GM20000 (cell line): ENCODE results near the gene TLNRD1.
A peak's percentile ranks its signal among the peaks of the same experiment; 100 is the strongest.

Experiments
- DNase-seq: peaks from one replicate; pipeline ENCODE4 v3.0.0; 2012; ENCODE audit warnings: low spot score
- TF ChIP-seq, protein P1 (sequence below): IDR thresholded peaks from 2 replicates; pipeline ENCODE4 v1.5.1; 2012; ENCODE audit warnings: mild to moderate bottlenecking, control low read depth; ENCODE audit errors: extremely low read depth, missing control alignments

TLNRD1 gene

DNA sequence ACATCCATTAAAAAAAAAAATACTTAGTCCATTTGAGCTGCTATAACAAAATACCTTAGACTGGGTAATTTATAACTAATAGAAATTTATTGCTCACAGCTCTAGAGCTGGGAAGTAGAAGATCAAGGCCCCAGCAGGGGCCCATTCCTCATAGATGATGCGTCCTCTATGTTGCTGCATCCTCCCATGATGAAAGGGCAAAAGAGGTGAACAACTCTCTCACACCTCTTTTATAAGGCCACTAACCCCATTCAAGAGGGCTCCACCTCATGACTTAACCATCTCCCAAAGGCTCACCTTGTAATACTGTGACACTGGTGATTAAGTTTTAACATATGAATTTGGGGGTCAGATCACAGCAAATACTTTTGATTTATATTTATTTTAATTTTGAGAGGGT lies 3.0 kb upstream of the TLNRD1 start:
- TF ChIP-seq, protein P1, sequence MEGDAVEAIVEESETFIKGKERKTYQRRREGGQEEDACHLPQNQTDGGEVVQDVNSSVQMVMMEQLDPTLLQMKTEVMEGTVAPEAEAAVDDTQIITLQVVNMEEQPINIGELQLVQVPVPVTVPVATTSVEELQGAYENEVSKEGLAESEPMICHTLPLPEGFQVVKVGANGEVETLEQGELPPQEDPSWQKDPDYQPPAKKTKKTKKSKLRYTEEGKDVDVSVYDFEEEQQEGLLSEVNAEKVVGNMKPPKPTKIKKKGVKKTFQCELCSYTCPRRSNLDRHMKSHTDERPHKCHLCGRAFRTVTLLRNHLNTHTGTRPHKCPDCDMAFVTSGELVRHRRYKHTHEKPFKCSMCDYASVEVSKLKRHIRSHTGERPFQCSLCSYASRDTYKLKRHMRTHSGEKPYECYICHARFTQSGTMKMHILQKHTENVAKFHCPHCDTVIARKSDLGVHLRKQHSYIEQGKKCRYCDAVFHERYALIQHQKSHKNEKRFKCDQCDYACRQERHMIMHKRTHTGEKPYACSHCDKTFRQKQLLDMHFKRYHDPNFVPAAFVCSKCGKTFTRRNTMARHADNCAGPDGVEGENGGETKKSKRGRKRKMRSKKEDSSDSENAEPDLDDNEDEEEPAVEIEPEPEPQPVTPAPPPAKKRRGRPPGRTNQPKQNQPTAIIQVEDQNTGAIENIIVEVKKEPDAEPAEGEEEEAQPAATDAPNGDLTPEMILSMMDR = no peak
- DNase-seq = no peak

DNA sequence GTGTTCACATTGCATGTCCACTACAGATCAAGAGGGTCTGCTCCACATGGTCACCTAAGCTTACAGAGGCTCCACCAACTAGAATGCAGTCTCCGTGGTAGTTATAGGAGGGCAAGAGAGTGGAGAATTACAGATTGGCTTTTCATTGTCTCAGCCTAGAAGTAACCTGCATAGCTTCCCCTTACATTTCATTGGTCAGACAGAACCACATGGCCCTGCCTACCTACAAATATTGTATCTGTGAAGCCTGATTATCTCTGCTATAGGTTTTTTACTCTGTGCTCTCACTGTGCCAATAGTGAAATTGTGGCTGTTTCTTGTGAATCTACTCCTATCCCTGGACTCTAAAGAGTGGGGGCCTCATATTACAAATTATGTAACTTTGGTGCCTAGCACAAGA lies 2.5 kb upstream of the TLNRD1 start:
- no peak for DNase-seq
- TF ChIP-seq, protein P1 = no peak

- DNase-seq = peak; percentile 49
- TF ChIP-seq, protein P1 = no peak
These were observed 1.1 kb upstream of the TLNRD1 start for GRCh38 chr15:80999623-81000036.

- TF ChIP-seq, protein P1 = no peak
- DNase-seq = peak; percentile 36
These were observed 539 bp upstream of the TLNRD1 start for GRCh38 chr15:81000144-81000623.

- DNase-seq = peak; percentile 84
- TF ChIP-seq, protein P1 = no peak
These were observed 657 bp downstream of the TLNRD1 start for GRCh38 chr15:81001152-81002008.

- TF ChIP-seq, protein P1 = no peak
- no peak for DNase-seq
These were observed 1.2 kb downstream of the TLNRD1 start for GRCh38 chr15:81002009-81002330.

DNA sequence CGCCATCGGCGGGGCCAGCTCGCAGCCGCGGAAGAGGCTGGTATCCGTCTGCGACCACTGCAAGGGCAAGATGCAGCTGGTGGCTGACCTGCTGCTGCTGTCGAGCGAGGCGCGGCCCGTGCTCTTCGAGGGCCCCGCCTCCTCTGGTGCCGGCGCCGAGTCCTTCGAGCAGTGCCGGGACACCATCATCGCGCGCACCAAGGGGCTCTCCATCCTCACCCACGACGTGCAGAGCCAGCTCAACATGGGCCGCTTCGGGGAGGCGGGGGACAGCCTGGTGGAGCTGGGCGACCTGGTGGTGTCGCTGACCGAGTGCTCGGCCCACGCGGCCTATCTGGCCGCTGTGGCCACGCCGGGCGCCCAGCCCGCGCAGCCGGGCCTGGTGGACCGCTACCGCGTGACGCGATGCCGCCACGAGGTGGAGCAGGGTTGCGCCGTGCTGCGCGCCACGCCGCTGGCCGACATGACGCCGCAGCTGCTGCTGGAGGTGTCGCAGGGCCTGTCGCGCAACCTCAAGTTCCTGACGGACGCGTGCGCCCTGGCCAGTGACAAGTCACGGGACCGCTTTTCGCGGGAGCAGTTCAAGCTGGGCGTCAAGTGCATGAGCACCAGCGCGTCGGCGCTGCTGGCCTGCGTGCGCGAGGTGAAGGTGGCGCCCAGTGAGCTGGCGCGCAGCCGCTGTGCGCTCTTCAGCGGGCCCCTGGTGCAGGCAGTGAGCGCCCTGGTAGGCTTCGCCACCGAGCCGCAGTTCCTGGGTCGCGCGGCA lies 1.8 kb downstream of the TLNRD1 start:
- TF ChIP-seq, protein P1 = no peak
- peak; percentile 51 for DNase-seq
